GM12865 (cell line): Measurements from ENCODE around the gene NPFF.

Experiments
- DNase-seq: peaks from one replicate; pipeline ENCODE4 v3.0.0; 2010; ENCODE audit warnings: low read depth
- H3K4me3 ChIP-seq: 2 replicates; pipeline ENCODE4 v1.5.1; 2011; ENCODE audit warnings: mild to moderate bottlenecking, low read depth, low read length, control low read depth
- TF ChIP-seq, protein P1 (sequence below): IDR thresholded peaks from 2 replicates; pipeline ENCODE4 v1.5.1; 2011; ENCODE audit warnings: low read length, control low read depth, low read depth, inconsistent platforms; ENCODE audit not compliant: insufficient read depth; ENCODE audit errors: missing control alignments

Gene NPFF

DNA sequence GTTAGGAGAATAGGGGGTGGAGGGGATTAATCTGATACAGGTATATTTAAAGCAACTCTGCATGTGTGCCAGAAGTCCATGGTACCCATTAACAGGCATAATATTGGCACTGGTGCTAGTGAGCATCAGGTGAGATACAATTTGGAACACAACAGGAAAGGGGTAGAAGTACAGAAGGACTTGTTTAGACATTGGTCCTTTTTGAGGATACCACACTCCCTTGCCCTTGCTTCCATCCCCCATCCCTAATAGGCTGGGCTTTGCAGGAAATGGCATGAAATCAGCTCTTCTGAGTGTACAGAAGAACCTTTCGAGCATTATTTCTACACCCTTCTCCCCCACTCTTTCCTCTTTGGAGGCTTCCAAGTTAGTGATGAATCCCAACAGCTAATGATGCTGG, 39.0 kb downstream of the NPFF start:
- TF ChIP-seq, protein P1, sequence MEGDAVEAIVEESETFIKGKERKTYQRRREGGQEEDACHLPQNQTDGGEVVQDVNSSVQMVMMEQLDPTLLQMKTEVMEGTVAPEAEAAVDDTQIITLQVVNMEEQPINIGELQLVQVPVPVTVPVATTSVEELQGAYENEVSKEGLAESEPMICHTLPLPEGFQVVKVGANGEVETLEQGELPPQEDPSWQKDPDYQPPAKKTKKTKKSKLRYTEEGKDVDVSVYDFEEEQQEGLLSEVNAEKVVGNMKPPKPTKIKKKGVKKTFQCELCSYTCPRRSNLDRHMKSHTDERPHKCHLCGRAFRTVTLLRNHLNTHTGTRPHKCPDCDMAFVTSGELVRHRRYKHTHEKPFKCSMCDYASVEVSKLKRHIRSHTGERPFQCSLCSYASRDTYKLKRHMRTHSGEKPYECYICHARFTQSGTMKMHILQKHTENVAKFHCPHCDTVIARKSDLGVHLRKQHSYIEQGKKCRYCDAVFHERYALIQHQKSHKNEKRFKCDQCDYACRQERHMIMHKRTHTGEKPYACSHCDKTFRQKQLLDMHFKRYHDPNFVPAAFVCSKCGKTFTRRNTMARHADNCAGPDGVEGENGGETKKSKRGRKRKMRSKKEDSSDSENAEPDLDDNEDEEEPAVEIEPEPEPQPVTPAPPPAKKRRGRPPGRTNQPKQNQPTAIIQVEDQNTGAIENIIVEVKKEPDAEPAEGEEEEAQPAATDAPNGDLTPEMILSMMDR, result no peak
- DNase-seq, result no peak
- H3K4me3 ChIP-seq, result no peak overlapping the region

DNA sequence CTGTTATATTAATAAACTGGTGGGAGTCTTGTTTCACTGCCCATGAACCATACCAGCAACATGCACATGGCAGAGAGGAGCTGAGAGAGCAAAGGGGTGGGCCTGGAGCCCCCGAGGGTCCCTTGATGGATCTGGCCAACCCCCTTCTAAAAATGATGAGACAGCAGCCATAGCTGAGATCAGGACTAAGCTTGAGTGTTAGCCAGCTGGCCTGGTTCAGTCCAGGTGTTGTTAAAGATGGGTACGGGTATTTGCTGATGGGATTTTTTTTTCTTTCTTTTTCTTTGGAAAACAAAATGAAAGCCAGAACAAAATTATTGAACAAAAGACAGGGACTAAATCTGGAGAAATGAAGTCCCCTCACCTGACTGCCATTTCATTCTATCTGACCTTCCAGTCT, 39.4 kb downstream of the NPFF start:
- H3K4me3 ChIP-seq, result no peak overlapping the region
- TF ChIP-seq, protein P1, result no peak
- DNase-seq, result no peak

DNA sequence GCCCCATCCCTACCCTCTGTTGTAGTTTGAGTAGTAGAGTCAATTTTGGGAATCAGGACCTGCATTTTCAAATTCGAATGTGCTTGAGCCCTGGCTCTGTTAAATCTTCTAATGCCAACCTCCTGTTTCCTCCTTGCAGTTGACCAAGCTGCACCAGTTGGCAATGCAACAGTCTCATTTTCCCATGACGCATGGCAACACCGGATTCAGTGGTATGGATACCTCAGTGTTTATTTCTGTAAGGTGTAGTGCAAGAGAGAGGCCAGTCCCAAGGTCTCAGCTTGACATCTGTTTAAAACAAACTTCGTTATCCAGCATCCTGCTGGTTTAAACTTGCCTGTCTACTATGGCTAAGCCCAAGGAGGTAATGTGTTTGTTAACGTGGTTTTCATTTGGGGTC, 40.2 kb downstream of the NPFF start:
- no peak for DNase-seq
- TF ChIP-seq, protein P1, result no peak
- H3K4me3 ChIP-seq, result no peak overlapping the region

- TF ChIP-seq, protein P1, result no peak
- H3K4me3 ChIP-seq, result no peak overlapping the region
- DNase-seq, result no peak
These were observed 40.6 kb downstream of the NPFF start for GRCh38 chr12:53466640-53467039.

DNA sequence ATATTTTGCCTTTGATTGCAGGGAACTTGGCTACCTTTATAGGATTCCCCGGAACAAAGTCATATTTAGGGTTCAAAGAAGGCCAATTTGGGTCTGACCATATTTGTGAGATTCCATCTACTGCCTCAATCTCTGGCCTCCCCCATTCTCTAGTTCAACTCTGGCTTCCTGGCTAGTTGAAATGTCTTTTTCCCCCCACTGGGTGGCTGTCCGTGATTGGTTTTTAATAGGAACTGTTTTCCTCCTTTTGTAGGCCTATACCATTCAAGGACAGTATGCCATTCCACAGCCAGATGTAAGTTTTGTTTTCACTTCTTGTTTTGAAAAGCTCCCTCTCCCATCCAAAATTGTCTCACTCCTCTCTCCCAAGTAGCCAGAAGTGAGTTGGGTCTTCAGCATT, 41.6 kb downstream of the NPFF start:
- TF ChIP-seq, protein P1, result no peak
- H3K4me3 ChIP-seq, result no peak overlapping the region
- no peak for DNase-seq

- H3K4me3 ChIP-seq, result no peak overlapping the region
- TF ChIP-seq, protein P1, result no peak
- no peak for DNase-seq
These were observed 42.4 kb downstream of the NPFF start for GRCh38 chr12:53464685-53465418.

- no peak overlapping the region for H3K4me3 ChIP-seq
- DNase-seq, result no peak
- TF ChIP-seq, protein P1, result no peak
These were observed 43.3 kb downstream of the NPFF start for GRCh38 chr12:53463802-53464560.
